SK-N-SH (cell line): ENCODE data around the gene CNRIP1. TPM values are rescaled to one million over a fixed set of nuclear protein-coding genes. Genes with fewer than 3 reads are reported as not detected.
A peak's percentile ranks its signal among the peaks of the same experiment; 100 is the strongest.

Experiments used
- CTCF ChIA-PET: fragments of 300-600, 350-600 bp; formaldehyde crosslinking; extraction: SDS; loops from one replicate; lab custom pipeline; 2021; lab: Yijun Ruan, JAX
- POLR2A ChIA-PET: fragments of 350-600 bp; sonication (Branson Sonifier 250); formaldehyde crosslinking; extraction: SDS; loops from one replicate; lab custom pipeline; 2020; ENCODE audit warnings: antibody characterized with exemption, inconsistent platforms; lab: Yijun Ruan, JAX
- DNase-seq: peaks from one replicate; pipeline ENCODE4 v3.0.0; 2012
- H2AFZ ChIP-seq: fragments of 200-600 bp; sonication (generic); 2 replicates; pipeline ENCODE4 v1.8.1; 2016; ENCODE audit warnings: antibody characterized with exemption, mild to moderate bottlenecking, low read depth
- H3F3A ChIP-seq: fragments of 200-600 bp; sonication (generic); replicated peaks from 2 replicates; pipeline ENCODE3; 2016; ENCODE audit warnings: antibody characterized with exemption, mild to moderate bottlenecking; ENCODE audit not compliant: insufficient read depth
- H3K27ac ChIP-seq, 2 experiments: fragments of 200-500 bp in 1 of 2; fragments of 200-600 bp in 1 of 2; sonication (Bioruptor generic) in 1 of 2; sonication (generic), shearing (Covaris generic) in 1 of 2; 2 replicates each; pipeline versions ENCODE4 v1.5.1 to v1.6.1; 2014 to 2016; ENCODE audit warnings: low read depth in 2 of 2, inconsistent platforms in 1 of 2, low read length in 1 of 2, mild to moderate bottlenecking in 1 of 2, mixed read lengths in 1 of 2
- H3K27me3 ChIP-seq: fragments of 200-600 bp; sonication (generic), shearing (Covaris generic); 2 replicates; pipeline ENCODE4 v1.6.1; 2016; ENCODE audit warnings: mixed run types; ENCODE audit not compliant: insufficient read depth
- H3K36me3 ChIP-seq, 2 experiments: fragments of 200-500 bp in 1 of 2; fragments of 200-600 bp in 1 of 2; sonication (Bioruptor generic) in 1 of 2; sonication (generic) in 1 of 2; replicated peaks in 1 of 2; 2 replicates each; pipeline versions ENCODE3 to v1.5.1; 2014 to 2016; ENCODE audit warnings: low read length in 1 of 2, mild to moderate bottlenecking in 1 of 2; ENCODE audit not compliant: insufficient read depth in 2 of 2, control insufficient read depth in 1 of 2
- H3K4me1 ChIP-seq, 2 experiments: fragments of 200-500 bp in 1 of 2; fragments of 200-600 bp in 1 of 2; sonication (Bioruptor generic) in 1 of 2; sonication (generic), shearing (Covaris generic) in 1 of 2; 2 replicates each; pipeline versions ENCODE4 v1.5.1 to v1.6.1; 2014 to 2016; ENCODE audit warnings: low read depth in 1 of 2, low read length in 1 of 2, mixed run types in 1 of 2; ENCODE audit not compliant: insufficient read depth in 2 of 2, control insufficient read depth in 1 of 2
- H3K4me2 ChIP-seq: fragments of 200-600 bp; sonication (generic), shearing (Covaris generic); 2 replicates; pipeline ENCODE4 v1.6.1; 2017; ENCODE audit warnings: mixed run types
- H3K4me3 ChIP-seq, 2 experiments: fragments of 200-500 bp in 1 of 2; fragments of 200-600 bp in 1 of 2; sonication (Bioruptor generic) in 1 of 2; sonication (generic), shearing (Covaris generic) in 1 of 2; 2 replicates each; pipeline versions ENCODE4 v1.5.1 to v1.8.1; 2014 to 2016; ENCODE audit warnings: low read depth in 2 of 2, inconsistent platforms in 1 of 2, low read length in 1 of 2, mild to moderate bottlenecking in 1 of 2, mixed read lengths in 1 of 2, moderate library complexity in 1 of 2
- H3K79me2 ChIP-seq: fragments of 200-600 bp; sonication (generic); 2 replicates; pipeline ENCODE4 v1.8.1; 2017; ENCODE audit warnings: mild to moderate bottlenecking; ENCODE audit not compliant: insufficient read depth
- H3K9ac ChIP-seq: fragments of 200-600 bp; sonication (generic); 2 replicates; pipeline ENCODE4 v1.6.1; 2017; ENCODE audit warnings: mixed run types
- H3K9me2 ChIP-seq: fragments of 200-600 bp; sonication (generic); 2 replicates; pipeline ENCODE4 v1.6.1; 2017; ENCODE audit warnings: mixed run types
- H3K9me3 ChIP-seq: fragments of 200-600 bp; sonication (generic); 2 replicates; pipeline ENCODE4 v1.6.1; 2017; ENCODE audit warnings: mixed run types, mild to moderate bottlenecking, moderate library complexity
- H4K20me1 ChIP-seq: fragments of 200-600 bp; sonication (generic); 2 replicates; pipeline ENCODE4 v1.6.1; 2017; ENCODE audit warnings: mild to moderate bottlenecking, mixed run types; ENCODE audit not compliant: insufficient read depth
- CHD2 ChIP-seq: fragments of 150-350 bp; IDR thresholded peaks from 2 replicates; pipeline ENCODE4 v1.6.1; 2018; ENCODE audit warnings: low read length; ENCODE audit not compliant: partially characterized antibody
- GABPA ChIP-seq: IDR thresholded peaks from 2 replicates; pipeline ENCODE4 v1.4.0; 2012; ENCODE audit warnings: low read depth, mild to moderate bottlenecking
- GATA2 ChIP-seq: sonication (generic); formaldehyde crosslinking; IDR thresholded peaks from 2 replicates; pipeline ENCODE4 v1.5.0; 2020; ENCODE audit warnings: mild to moderate bottlenecking, missing genetic modification reagents
- MXI1 ChIP-seq: IDR thresholded peaks from 2 replicates; pipeline ENCODE4 v1.6.1; 2012; ENCODE audit warnings: mild to moderate bottlenecking, low read depth, low read length, improper control_type of control experiment
- YY1 ChIP-seq: IDR thresholded peaks from 2 replicates; pipeline ENCODE4 v1.4.0; 2012; ENCODE audit warnings: low read depth, mild to moderate bottlenecking
- WGBS: methylation state at CpG from one replicate; pipeline ENCODE4 v1.1.6; 2017; ENCODE audit warnings: low lambda C conversion rate; 5-methylcytosine and 5-hydroxymethylcytosine counted together
- polyA plus RNA-seq, 3 experiments: library from polyadenylated mRNA; depleted of rRNA; stranded (reverse); fragments of >200 nt; gene quantifications; 2 replicates each; pipeline ENCODE4 v1.2.3, GENCODE V29; 2012
- TF ChIP-seq, protein P1 (sequence below): IDR thresholded peaks from 2 replicates; pipeline ENCODE4 v1.6.1; 2012; ENCODE audit warnings: mild to moderate bottlenecking, low read depth, low read length, moderate library complexity
- TF ChIP-seq, protein P2 (sequence below): IDR thresholded peaks from 2 replicates; pipeline ENCODE4 v1.4.0; 2012; ENCODE audit warnings: low read depth
- TF ChIP-seq, protein P3 (sequence below): fragments of 200-600 bp; sonication (generic); IDR thresholded peaks from 2 replicates; pipeline ENCODE4 v1.6.1; 2017; ENCODE audit warnings: antibody characterized with exemption, mild to moderate bottlenecking, moderate library complexity

CNRIP1 gene
- polyA plus RNA-seq, 1 of the 3 experiments (the other 2 are of a cell fraction), result 55.5 TPM

DNA sequence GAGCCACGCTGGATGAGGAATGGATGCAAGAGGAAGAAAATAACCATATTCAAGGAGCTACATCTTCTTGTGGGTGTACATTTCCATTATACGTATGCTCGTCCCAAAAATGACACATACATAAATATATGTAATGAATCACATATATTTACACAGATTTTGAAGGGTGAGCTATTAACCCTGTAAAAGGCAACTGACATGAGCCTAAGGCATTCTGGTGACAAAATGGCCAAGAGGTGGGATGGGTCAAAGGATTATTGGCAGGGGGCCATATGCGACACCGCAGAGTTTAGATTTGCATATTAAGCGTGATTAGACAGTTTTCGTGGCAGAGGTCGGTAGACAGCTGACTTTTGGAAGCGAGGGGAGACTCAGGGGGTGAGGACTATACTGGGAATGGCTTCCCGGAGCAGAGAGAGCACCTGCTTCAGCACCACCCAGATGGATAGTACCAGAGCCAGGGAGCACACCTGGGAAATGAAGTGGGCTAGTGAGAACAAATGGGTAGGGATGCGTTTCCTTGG, 431 bp upstream of the CNRIP1 start:
- Histone ChIP-seq H3F3A (peaks cover 5% of the 10 kb centered on the region), H4K20me1 (no peaks in the 10 kb centered on the region), H3K36me3 (peaks cover 15 to 20% of the 10 kb centered on the region in 2 experiments), H3K27me3 (no peaks in the 10 kb centered on the region), H3K9me3 (no peaks in the 10 kb centered on the region), H3K4me2 (peak overlapping the region; percentile 88), H2AFZ (peak overlapping the region; percentile 90), H3K79me2 (peaks cover 49% of the 10 kb centered on the region), H3K4me1 (peaks cover 7 to 11% of the 10 kb centered on the region in 2 experiments; a peak in 3 of 4 replicates), H3K4me3 (peak overlapping the region; percentile 91 to 94), H3K27ac (peak overlapping the region; percentile 89 to 97), H3K9me2 (no peaks in the 10 kb centered on the region), H3K9ac (peak overlapping the region; percentile 97; the same call in 1 of the 2 replicates)
- TF ChIP-seq, protein P1, sequence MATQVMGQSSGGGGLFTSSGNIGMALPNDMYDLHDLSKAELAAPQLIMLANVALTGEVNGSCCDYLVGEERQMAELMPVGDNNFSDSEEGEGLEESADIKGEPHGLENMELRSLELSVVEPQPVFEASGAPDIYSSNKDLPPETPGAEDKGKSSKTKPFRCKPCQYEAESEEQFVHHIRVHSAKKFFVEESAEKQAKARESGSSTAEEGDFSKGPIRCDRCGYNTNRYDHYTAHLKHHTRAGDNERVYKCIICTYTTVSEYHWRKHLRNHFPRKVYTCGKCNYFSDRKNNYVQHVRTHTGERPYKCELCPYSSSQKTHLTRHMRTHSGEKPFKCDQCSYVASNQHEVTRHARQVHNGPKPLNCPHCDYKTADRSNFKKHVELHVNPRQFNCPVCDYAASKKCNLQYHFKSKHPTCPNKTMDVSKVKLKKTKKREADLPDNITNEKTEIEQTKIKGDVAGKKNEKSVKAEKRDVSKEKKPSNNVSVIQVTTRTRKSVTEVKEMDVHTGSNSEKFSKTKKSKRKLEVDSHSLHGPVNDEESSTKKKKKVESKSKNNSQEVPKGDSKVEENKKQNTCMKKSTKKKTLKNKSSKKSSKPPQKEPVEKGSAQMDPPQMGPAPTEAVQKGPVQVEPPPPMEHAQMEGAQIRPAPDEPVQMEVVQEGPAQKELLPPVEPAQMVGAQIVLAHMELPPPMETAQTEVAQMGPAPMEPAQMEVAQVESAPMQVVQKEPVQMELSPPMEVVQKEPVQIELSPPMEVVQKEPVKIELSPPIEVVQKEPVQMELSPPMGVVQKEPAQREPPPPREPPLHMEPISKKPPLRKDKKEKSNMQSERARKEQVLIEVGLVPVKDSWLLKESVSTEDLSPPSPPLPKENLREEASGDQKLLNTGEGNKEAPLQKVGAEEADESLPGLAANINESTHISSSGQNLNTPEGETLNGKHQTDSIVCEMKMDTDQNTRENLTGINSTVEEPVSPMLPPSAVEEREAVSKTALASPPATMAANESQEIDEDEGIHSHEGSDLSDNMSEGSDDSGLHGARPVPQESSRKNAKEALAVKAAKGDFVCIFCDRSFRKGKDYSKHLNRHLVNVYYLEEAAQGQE, result peak; percentile 94
- TF ChIP-seq CHD2 (no peak), MXI1 (peak; percentile 93; the same call in 1 of the 2 replicates)
- TF ChIP-seq, protein P2, sequence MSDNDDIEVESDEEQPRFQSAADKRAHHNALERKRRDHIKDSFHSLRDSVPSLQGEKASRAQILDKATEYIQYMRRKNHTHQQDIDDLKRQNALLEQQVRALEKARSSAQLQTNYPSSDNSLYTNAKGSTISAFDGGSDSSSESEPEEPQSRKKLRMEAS, result no peak
- TF ChIP-seq, protein P3, sequence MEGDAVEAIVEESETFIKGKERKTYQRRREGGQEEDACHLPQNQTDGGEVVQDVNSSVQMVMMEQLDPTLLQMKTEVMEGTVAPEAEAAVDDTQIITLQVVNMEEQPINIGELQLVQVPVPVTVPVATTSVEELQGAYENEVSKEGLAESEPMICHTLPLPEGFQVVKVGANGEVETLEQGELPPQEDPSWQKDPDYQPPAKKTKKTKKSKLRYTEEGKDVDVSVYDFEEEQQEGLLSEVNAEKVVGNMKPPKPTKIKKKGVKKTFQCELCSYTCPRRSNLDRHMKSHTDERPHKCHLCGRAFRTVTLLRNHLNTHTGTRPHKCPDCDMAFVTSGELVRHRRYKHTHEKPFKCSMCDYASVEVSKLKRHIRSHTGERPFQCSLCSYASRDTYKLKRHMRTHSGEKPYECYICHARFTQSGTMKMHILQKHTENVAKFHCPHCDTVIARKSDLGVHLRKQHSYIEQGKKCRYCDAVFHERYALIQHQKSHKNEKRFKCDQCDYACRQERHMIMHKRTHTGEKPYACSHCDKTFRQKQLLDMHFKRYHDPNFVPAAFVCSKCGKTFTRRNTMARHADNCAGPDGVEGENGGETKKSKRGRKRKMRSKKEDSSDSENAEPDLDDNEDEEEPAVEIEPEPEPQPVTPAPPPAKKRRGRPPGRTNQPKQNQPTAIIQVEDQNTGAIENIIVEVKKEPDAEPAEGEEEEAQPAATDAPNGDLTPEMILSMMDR, result no peak
- POLR2A ChIA-PET, result interaction anchor here (0.8 to 1.8 kb wide), 9 partner anchors 10 to 257 kb away, joined by 3 to 8 read pairs (median 4); partner anchors contain the start of genes C1D, PNO1 and PPP3R1
- DNase-seq, result peak; percentile 55
- 9% methylated on average over 11 of the region's 11 CpGs for WGBS
- CTCF ChIA-PET, result interaction anchor here (0.8 to 2.4 kb wide), 11 partner anchors 10 to 143 kb away, joined by 3 to 13 read pairs (median 4); no protein-coding TSS in a partner anchor

DNA sequence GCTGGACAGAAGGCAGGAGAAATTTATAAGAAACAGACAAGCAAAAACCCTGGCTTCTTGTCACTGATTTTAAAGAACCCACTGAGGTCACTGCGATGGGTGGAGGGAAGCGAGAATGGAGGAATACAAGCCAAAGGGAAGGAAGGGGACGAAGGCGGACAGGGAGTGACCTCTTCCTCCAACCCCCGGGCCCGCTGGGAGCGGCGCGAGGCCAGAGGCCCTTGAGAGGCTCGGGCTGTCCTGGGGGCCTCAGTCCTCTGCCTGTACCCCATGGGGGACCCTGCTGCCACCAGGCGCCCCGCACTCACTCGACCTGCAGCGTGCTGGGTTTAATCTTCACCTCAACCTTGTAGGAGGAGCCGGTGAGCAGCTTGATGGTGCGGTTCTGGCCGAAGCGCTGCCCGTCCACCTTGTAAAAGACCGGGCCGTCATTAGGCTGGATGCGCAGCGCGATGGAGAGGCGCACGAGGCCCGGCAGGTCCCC, 793 bp downstream of the CNRIP1 start:
- H3K4me1 ChIP-seq, result peaks cover 7 to 11% of the 10 kb centered on the region in 2 experiments; a peak in 3 of 4 replicates
- H3K27me3 ChIP-seq, result no peaks in the 10 kb centered on the region
- ChIA-PET CTCF (interaction anchor here (1.1 to 2.4 kb wide), 6 partner anchors 8 to 123 kb away, joined by 3 to 13 read pairs (median 8); no protein-coding TSS in a partner anchor), POLR2A (interaction anchor here (1.2 to 1.8 kb wide), 7 partner anchors 9 to 161 kb away, joined by 3 to 8 read pairs (median 6); partner anchors contain the start of genes PNO1 and PPP3R1)
- H3K79me2 ChIP-seq, result peaks cover 59% of the 10 kb centered on the region
- H3K9me2 ChIP-seq, result no peaks in the 10 kb centered on the region
- H3K4me3 ChIP-seq, result peak overlapping the region; percentile 91 to 94
- peak overlapping the region; percentile 88 for H3K4me2 ChIP-seq
- H3F3A ChIP-seq, result peaks cover 5% of the 10 kb centered on the region
- peak; percentile 7; the same call in 1 of the 2 replicates for TF ChIP-seq GABPA
- TF ChIP-seq MXI1, result peak; percentile 32; the same call in 1 of the 2 replicates
- 0 out of 2 replicates have a peak, but pooled peaks have one; percentile 5 for TF ChIP-seq YY1
- TF ChIP-seq GATA2 (CRISPR knock-in tag), result no peak
- H3K9me3 ChIP-seq, result no peaks in the 10 kb centered on the region; the same call in 1 of the 2 replicates
- WGBS, result 18% methylated on average over 14 of the region's 27 CpGs
- H2AFZ ChIP-seq, result peak overlapping the region; percentile 90
- peak overlapping the region; percentile 97 for H3K9ac ChIP-seq
- peak overlapping the region; percentile 89 to 97 for H3K27ac ChIP-seq
- H4K20me1 ChIP-seq, result no peaks in the 10 kb centered on the region
- no peak for DNase-seq
- peaks cover 27 to 32% of the 10 kb centered on the region in 2 experiments for H3K36me3 ChIP-seq
